ENCODE data around the gene KIAA1549.

DNA sequence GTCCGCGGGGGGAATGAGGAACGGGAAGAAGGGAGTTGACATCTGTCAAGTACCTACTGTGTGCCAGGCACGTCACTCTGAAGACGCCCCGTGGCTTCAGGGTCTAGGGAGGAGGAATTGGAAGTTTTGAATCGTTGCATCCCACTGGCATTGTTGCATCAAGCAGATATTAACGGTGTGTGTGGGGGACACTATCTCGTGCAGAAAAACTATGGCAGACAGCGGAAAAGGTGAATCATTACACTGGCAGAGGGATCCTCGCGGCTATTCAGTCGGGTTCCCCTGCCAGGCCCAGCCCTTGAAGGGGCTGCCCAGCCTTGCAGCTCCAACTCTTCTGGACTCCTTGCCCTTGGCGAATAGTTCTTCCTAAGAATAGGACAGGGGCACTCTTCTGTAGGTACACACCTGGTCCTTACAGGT, 1.0 kb upstream of the KIAA1549 start:
- no peak for TF ChIP-seq POLR2A (IDR thresholded peaks at IDR 0.05)
- TF ChIP-seq EP300 (IDR thresholded peaks at IDR 0.05), result no peak

All from suprapubic skin (tissue), 2 donors.